ENCODE measurements around the gene EEPD1.

DNA sequence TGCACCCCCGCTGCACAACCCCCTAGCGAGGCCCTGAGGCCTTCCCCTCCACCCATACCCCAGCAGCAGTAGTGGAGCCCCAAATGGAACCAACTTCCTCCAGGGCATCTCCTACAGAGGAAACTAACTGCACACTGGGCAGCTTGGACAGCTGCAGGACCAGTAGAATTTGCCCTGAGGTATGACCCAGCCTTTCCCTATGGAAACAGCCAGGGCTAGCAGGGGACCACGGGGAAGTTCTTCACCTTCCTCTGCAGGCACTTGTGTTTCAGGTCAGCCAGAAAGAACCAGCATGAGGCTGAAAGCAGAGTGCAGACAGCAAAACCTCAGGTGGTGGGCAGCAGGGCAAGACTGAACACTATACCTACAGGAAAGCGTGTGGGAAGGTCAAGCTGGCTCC lies 5.7 kb upstream of the EEPD1 start:
- TF ChIP-seq, protein P1, sequence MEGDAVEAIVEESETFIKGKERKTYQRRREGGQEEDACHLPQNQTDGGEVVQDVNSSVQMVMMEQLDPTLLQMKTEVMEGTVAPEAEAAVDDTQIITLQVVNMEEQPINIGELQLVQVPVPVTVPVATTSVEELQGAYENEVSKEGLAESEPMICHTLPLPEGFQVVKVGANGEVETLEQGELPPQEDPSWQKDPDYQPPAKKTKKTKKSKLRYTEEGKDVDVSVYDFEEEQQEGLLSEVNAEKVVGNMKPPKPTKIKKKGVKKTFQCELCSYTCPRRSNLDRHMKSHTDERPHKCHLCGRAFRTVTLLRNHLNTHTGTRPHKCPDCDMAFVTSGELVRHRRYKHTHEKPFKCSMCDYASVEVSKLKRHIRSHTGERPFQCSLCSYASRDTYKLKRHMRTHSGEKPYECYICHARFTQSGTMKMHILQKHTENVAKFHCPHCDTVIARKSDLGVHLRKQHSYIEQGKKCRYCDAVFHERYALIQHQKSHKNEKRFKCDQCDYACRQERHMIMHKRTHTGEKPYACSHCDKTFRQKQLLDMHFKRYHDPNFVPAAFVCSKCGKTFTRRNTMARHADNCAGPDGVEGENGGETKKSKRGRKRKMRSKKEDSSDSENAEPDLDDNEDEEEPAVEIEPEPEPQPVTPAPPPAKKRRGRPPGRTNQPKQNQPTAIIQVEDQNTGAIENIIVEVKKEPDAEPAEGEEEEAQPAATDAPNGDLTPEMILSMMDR (IDR thresholded peaks at IDR 0.05) = no peak
- TF ChIP-seq POLR2A (IDR thresholded peaks at IDR 0.05) = no peak
